ENCODE measurements around the gene NAV2.
"Not testable (repeated sequence)": the region's sequence is repeated elsewhere in the genome, so short reads cannot be mapped to it uniquely, and the experiment has no call there.

The NAV2 gene

DNA sequence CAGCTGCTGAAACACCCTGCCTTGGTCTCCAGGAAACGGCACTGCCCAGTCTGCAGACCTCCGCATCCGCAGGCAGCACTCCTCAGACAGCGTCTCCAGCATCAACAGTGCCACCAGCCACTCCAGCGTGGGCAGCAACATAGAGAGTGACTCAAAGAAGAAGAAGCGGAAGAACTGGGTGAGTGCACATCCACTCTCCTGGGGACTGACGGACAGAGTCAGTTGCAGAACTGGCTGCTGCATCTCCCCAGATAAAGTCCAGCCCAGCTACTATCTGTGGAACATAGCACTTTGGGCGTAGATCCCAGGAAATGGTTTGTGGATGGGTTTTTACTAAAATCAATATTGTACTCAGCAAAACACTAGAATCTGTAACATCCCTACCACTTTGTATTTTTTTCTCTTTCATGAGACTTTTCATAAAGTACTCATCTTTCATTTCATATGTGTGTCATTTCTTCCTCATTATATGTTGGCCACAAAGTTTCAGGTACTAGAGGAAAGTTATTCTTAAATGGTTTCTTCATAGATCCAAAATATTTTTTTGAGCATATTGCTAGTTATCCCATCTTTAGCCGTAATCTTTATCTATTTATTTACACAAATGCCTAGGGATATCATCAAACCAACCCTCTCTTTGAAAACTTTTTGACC is 367.5 kb downstream of the NAV2 start:
- no peak overlapping the region for H3K27ac ChIP-seq
- H3K36me3 ChIP-seq (ENCODE audit: insufficient read depth, low read length): no peaks in the 10 kb centered on the region
- no peaks in the 10 kb centered on the region for H3K9me3 ChIP-seq (ENCODE audit: low read depth, low read length)
- H3K9ac ChIP-seq (ENCODE audit: insufficient read length): no peak overlapping the region
- DNase-seq (ENCODE audit: low read depth, low spot score): no peak
- TF ChIP-seq FOXP2 (optimal IDR thresholded peaks at IDR 0.05; ENCODE audit: control extremely low read depth, extremely low read length, insufficient read depth): no peak
- TF ChIP-seq EZH2 (IDR thresholded peaks at IDR 0.05): no peak
- no peak for TF ChIP-seq POLR2AphosphoS5 (IDR thresholded peaks at IDR 0.05; ENCODE audit: borderline replicate concordance, low read depth, low read length)
- no peak overlapping the region for H3K4me3 ChIP-seq

DNA sequence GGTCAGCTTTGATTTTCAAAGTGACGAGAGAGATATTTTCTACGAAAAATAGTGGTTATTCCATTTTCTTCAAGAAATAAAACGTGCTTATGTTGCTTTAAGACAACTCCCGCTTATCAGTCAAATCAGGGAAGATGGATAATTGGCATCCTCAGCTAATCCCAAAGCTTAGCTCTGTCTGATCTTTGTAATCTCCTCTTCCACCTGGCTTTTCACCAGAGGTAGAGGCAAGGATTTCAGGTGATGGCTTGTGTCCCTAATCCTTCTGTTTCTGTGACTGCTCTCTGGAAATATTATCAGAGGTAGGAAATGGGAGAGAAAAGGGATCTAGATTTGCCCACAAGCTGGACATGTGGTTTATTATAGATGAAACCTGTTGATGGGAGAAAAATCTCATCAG is 368.7 kb downstream of the NAV2 start:
- H3K36me3 ChIP-seq (ENCODE audit: insufficient read depth, low read length): no peaks in the 10 kb centered on the region
- no peaks in the 10 kb centered on the region for H3K9me3 ChIP-seq (ENCODE audit: low read depth, low read length)
- no peak for DNase-seq (ENCODE audit: low read depth, low spot score)
- no peak overlapping the region for H3K9ac ChIP-seq (ENCODE audit: insufficient read length)
- no peak overlapping the region for H3K4me3 ChIP-seq
- H3K27ac ChIP-seq: no peak overlapping the region
- TF ChIP-seq POLR2AphosphoS5 (IDR thresholded peaks at IDR 0.05; ENCODE audit: borderline replicate concordance, low read depth, low read length) (no peak), EZH2 (IDR thresholded peaks at IDR 0.05) (no peak), FOXP2 (optimal IDR thresholded peaks at IDR 0.05; ENCODE audit: control extremely low read depth, extremely low read length, insufficient read depth) (no peak)

DNA sequence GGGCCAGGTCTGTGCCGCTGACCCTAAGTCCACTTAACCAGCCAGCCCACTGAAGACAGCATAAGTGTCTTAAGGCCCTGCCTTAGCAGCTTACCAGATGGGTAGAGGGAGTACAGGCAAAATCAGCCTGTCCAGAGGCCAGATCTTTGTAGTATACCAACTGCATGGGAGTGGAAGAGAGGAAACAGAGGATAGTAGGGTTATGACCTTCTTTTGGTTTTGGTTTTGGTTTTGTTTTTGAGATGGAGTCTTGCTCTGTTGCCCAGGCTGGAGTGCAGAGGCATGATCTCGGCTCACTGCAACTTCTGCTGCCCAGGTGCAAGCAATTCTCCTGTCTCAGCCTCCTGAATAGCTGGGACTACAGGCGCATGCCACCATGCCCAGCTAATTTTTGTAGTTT is 371.2 kb downstream of the NAV2 start:
- DNase-seq (ENCODE audit: low read depth, low spot score); H3K4me3 ChIP-seq; H3K27ac ChIP-seq; H3K9me3 ChIP-seq (ENCODE audit: low read depth, low read length); H3K36me3 ChIP-seq (ENCODE audit: insufficient read depth, low read length); H3K9ac ChIP-seq (ENCODE audit: insufficient read length): not testable (repeated sequence)

DNA sequence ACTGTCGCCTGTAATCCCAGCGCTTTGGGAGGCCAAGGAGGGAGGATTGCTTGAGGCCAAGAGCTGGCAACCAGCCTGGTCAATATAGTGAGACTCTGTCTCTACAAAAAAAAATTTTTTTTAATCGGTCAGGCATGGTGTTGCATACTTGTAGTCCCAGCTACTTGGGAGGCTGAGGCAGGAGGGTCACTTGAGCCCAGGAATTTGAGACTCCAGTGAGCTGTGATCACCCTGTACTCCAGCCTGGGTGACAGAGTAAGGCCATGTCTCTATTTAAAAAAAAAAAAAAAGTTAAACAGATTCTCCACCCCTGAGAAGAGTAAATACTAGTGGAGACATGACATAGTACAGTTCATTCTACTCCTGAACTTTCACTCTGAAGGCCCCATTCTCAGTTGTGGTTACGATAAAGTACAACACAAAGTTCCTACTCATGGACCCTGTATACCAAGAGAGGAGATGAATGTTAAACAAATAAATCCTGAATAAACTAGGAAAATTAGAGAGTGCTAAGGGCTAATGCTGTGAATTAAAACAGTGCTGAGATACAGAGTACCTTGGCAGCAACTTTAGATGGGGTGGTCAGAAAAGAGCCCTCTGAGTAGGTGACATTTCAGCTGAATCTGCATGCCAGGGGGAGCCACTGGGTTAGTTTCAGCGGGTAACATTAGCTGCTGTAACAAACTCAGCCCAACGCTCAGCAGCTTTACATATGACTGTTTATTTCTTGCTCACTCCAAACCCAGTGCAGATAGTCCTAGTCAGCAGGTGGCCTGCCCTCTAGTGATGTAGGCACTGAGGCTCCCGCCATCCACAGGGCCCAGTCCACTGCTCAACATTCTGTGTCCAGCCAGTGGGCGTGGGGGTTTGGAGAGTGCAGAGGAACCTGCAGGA is 372.5 kb downstream of the NAV2 start:
- Histone ChIP-seq H3K36me3 (ENCODE audit: insufficient read depth, low read length) (no peaks in the 10 kb centered on the region), H3K4me3 (no peak overlapping the region), H3K9me3 (ENCODE audit: low read depth, low read length) (no peaks in the 10 kb centered on the region), H3K9ac (ENCODE audit: insufficient read length) (no peak overlapping the region), H3K27ac (no peak overlapping the region)
- TF ChIP-seq POLR2AphosphoS5 (IDR thresholded peaks at IDR 0.05; ENCODE audit: borderline replicate concordance, low read depth, low read length): no peak
- no peak for TF ChIP-seq FOXP2 (optimal IDR thresholded peaks at IDR 0.05; ENCODE audit: control extremely low read depth, extremely low read length, insufficient read depth)
- TF ChIP-seq EZH2 (IDR thresholded peaks at IDR 0.05): no peak
- DNase-seq (ENCODE audit: low read depth, low spot score): no peak

DNA sequence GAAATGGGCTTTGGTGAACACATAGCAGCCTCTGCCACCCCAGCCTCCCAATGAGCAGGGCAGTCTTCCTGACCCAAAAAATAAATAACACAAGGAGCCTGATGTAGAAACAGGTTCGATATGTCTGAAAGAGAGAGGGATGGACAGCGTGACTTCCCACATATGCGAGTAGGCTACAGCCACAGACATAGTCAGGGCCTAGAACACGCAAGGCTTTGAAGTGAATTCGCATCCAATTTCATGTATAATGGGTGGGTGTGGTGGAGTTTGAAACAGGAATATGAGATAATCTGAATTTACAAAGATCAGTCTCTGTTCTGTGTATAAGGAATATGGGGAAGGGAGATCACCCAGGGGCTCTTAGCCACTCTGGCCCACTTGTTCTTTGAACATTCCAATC is 373.3 kb downstream of the NAV2 start:
- TF ChIP-seq POLR2AphosphoS5 (IDR thresholded peaks at IDR 0.05; ENCODE audit: borderline replicate concordance, low read depth, low read length) (no peak), FOXP2 (optimal IDR thresholded peaks at IDR 0.05; ENCODE audit: control extremely low read depth, extremely low read length, insufficient read depth) (no peak), EZH2 (IDR thresholded peaks at IDR 0.05) (no peak)
- H3K27ac ChIP-seq: no peak overlapping the region
- H3K36me3 ChIP-seq (ENCODE audit: insufficient read depth, low read length): no peaks in the 10 kb centered on the region
- H3K9me3 ChIP-seq (ENCODE audit: low read depth, low read length): no peaks in the 10 kb centered on the region
- no peak overlapping the region for H3K4me3 ChIP-seq
- DNase-seq (ENCODE audit: low read depth, low spot score): no peak
- no peak overlapping the region for H3K9ac ChIP-seq (ENCODE audit: insufficient read length)

DNA sequence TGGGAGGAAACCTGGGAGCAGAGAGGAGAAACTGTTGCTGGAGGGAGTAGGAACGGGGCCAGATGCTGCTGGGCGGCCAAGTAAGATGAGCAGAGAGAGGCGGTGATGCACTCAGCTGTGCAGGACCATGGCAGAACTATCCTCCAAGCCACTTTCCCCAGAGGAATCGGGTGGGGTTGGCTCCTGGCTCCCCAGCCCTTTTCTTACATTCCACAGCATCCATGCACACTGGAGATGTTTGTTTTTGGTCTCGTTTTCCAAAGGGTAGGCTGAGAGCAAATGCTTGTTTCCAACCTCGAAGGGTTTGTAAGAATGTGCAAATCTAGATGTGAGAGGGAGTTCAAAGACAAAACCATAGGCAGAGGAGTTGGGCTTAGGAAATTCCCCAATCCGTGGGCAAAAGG is 374.5 kb downstream of the NAV2 start:
- Histone ChIP-seq H3K36me3 (ENCODE audit: insufficient read depth, low read length) (no peaks in the 10 kb centered on the region), H3K4me3 (no peak overlapping the region), H3K9ac (ENCODE audit: insufficient read length) (no peak overlapping the region), H3K9me3 (ENCODE audit: low read depth, low read length) (no peaks in the 10 kb centered on the region), H3K27ac (no peak overlapping the region)
- DNase-seq (ENCODE audit: low read depth, low spot score): no peak
- TF ChIP-seq EZH2 (IDR thresholded peaks at IDR 0.05) (no peak), POLR2AphosphoS5 (IDR thresholded peaks at IDR 0.05; ENCODE audit: borderline replicate concordance, low read depth, low read length) (no peak), FOXP2 (optimal IDR thresholded peaks at IDR 0.05; ENCODE audit: control extremely low read depth, extremely low read length, insufficient read depth) (no peak)

DNA sequence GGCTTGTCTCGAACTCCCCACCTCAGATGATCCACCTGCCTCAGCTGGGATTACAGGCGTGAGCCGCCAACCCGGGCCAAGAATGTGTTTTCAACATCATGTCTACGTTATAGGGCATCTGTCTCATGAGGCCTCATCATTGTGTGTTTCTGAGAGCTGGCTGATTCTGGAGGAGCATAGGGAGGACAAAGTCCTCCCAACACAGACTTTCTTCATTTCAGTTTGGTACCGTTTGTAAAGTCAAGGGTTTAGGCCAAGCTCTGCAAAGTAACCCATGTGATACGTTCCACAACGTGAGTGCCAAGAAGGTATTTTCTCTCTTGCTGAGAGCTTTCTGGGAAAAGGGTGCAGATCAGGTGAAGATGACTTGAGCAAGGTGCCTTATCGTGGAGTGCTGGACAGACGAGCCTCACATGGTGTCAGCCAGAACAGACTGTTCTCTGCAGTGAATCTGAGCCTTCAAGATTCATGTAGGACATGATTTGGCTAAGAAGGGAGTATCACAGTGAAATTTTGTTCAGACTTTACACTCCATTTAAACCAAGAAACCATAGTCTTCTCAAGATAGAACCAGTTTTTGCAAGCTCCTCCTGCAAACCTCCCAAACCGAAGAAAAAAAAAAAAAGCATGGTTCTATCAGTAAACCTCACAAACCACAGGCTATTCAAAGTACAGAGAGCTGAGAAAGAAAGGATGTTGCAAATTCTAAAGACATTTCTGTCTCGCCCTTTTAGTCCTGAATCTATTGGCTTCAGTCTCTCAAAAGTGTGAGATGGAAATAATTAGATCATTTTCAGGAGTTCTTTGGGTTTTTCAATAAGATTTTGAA is 376.0 kb downstream of the NAV2 start:
- H3K27ac ChIP-seq: no peak overlapping the region
- no peak for DNase-seq (ENCODE audit: low read depth, low spot score)
- no peak overlapping the region for H3K9ac ChIP-seq (ENCODE audit: insufficient read length)
- H3K9me3 ChIP-seq (ENCODE audit: low read depth, low read length): no peaks in the 10 kb centered on the region
- TF ChIP-seq POLR2AphosphoS5 (IDR thresholded peaks at IDR 0.05; ENCODE audit: borderline replicate concordance, low read depth, low read length) (no peak), FOXP2 (optimal IDR thresholded peaks at IDR 0.05; ENCODE audit: control extremely low read depth, extremely low read length, insufficient read depth) (no peak), EZH2 (IDR thresholded peaks at IDR 0.05) (no peak)
- no peak overlapping the region for H3K4me3 ChIP-seq
- no peaks in the 10 kb centered on the region for H3K36me3 ChIP-seq (ENCODE audit: insufficient read depth, low read length)

DNA sequence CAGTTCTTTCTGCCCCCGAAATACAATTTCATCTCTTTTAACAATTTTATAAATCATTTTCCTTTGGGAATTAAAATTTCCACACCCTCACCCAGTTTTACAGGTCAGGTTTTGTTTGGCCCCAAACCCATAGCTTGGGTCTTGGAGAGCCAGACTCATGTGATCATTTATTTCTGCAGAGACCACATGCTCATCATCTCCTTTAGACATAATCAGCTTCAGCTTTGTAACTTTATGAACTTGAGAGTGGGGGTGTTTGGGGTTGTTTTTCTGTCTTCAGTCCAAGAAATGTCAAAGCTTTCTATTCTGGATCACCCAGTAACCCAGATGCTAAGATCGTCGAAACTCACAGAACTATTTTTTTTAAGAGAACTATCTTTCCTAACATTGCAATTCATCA is 376.7 kb downstream of the NAV2 start:
- TF ChIP-seq FOXP2 (optimal IDR thresholded peaks at IDR 0.05; ENCODE audit: control extremely low read depth, extremely low read length, insufficient read depth) (no peak), POLR2AphosphoS5 (IDR thresholded peaks at IDR 0.05; ENCODE audit: borderline replicate concordance, low read depth, low read length) (no peak), EZH2 (IDR thresholded peaks at IDR 0.05) (no peak)
- no peaks in the 10 kb centered on the region for H3K36me3 ChIP-seq (ENCODE audit: insufficient read depth, low read length)
- H3K9ac ChIP-seq (ENCODE audit: insufficient read length): no peak overlapping the region
- DNase-seq (ENCODE audit: low read depth, low spot score): no peak
- no peaks in the 10 kb centered on the region for H3K9me3 ChIP-seq (ENCODE audit: low read depth, low read length)
- no peak overlapping the region for H3K4me3 ChIP-seq
- H3K27ac ChIP-seq: no peak overlapping the region

Measured in SK-N-MC (cell line).